HFF-Myc (cell line): ENCODE results near the gene RASL11A.
"Not testable (repeated sequence)": the region's sequence is repeated elsewhere in the genome, so short reads cannot be mapped to it uniquely, and the experiment has no call there.

Source experiments
- DNase-seq: peaks from one replicate; pipeline ENCODE4 v3.0.0-alpha.2; 2011; ENCODE audit warnings: low read depth; ENCODE audit errors: extremely low read depth
- H3K4me3 ChIP-seq: replicated peaks from 2 replicates; pipeline ENCODE4 v1.5.1; 2011; ENCODE audit warnings: low read depth, mild to moderate bottlenecking, control low read depth, low read length
- CTCF ChIP-seq: IDR thresholded peaks from 2 replicates; pipeline ENCODE4 v1.5.1; 2012; ENCODE audit warnings: mild to moderate bottlenecking, low read depth, low read length, control low read depth; ENCODE audit errors: missing control alignments

Gene RASL11A

GRCh38 chr13:27319404-27319803 is 48.8 kb downstream of the RASL11A start:
- no peak overlapping the region for H3K4me3 ChIP-seq
- no peak for TF ChIP-seq CTCF
- no peak for DNase-seq

GRCh38 chr13:27321468-27322431 is 51.1 kb downstream of the RASL11A start:
- no peak for DNase-seq
- no peak for TF ChIP-seq CTCF

GRCh38 chr13:27322443-27322842 is 51.8 kb downstream of the RASL11A start:
- H3K4me3 ChIP-seq, DNase-seq: not testable (repeated sequence)

More at GRCh38 chr13:27321468-27322431, 51.1 kb downstream of the RASL11A start:
- H3K4me3 ChIP-seq, result no peak overlapping the region
